HG03060 (cell line): ENCODE data around the gene PRPH2.
A peak's percentile ranks its signal among the peaks of the same experiment; 100 is the strongest.
"Not testable (repeated sequence)": the region's sequence is repeated elsewhere in the genome, so short reads cannot be mapped to it uniquely, and the experiment has no call there.

ENCODE experiments used
- ATAC-seq: cut with Tn5 transposase; IDR thresholded peaks from one replicate; pipeline ENCODE4 v1.9.1; 2021; ENCODE audit warnings: low read depth, moderate number of reproducible peaks; ENCODE audit not compliant: unreplicated experiment

The PRPH2 gene

GRCh38 chr6:42742116-42742894 is 19.9 kb upstream of the PRPH2 start:
- no peak for ATAC-seq

GRCh38 chr6:42740725-42741124 is 18.3 kb upstream of the PRPH2 start:
- no peak for ATAC-seq

DNA sequence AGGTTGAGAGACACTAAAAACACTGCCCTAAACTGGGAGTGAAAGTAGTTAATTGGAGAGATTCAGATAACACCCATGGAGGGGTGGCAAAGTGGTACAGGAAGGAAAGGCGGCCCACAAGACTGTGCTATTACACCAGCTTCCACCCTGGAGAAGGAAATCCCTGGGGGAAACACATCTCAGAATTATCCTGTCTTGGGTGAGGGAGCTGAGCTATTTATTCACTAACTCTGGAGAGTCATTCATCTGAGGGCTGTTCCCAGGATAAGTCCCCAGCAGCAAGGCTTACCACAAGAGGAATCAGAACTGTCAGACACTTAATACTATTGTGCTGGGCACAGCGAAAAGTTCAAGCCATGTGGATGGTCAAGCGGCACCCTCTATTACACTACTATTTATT is 13.6 kb upstream of the PRPH2 start:
- ATAC-seq: no peak

DNA sequence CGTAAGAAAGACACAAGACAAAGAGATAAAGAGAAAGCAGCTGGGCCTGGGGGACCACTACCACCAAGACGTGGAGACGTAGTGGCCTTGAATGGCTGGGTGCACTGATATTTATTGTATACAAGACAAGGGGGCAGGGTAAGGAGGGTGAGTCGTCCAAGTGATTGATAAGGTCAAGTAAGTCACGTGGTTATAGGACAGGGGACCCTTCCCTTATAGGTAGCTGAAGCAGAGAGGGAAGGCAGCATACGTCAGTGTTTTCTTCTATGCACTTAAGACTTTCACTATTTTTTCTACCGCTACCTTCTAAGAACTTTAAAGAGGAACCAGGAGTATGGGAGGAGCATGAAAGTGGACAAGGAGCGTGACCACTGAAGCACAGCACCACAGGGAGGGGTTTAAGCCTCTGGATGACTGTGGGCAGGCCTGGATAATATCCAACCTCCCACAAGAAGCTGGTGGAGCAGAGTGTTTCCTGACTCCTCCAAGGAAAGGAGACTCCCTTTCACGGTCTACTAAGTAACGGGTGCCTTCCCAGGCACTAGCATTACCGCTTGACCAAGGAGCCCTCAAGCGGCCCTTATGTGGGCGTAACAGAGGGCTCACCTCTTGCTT is 11.6 kb upstream of the PRPH2 start:
- ATAC-seq: not testable (repeated sequence)

DNA sequence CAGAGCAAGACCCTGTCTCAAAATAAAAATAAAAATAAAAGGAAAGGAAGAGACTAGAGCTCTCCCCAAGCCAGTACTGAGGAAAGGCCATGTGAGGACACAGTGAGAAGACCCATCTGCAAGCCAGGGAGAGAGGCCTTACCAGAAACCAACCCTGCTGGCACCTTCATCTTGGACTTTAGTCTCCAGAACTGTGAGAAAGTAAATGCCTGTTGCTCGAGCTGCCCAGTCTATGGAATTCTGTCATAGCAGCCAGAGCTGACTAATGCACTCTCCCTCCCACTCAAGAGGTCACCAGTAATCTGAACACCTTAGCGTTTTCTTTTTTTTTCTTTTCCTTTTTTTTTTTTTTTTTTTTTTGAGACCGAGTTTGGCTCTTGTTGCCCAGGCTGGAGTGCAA is 7.3 kb upstream of the PRPH2 start:
- ATAC-seq: no peak

GRCh38 chr6:42727627-42728026 is 5.2 kb upstream of the PRPH2 start:
- no peak for ATAC-seq

GRCh38 chr6:42727087-42727611 is 4.8 kb upstream of the PRPH2 start:
- ATAC-seq: no peak

DNA sequence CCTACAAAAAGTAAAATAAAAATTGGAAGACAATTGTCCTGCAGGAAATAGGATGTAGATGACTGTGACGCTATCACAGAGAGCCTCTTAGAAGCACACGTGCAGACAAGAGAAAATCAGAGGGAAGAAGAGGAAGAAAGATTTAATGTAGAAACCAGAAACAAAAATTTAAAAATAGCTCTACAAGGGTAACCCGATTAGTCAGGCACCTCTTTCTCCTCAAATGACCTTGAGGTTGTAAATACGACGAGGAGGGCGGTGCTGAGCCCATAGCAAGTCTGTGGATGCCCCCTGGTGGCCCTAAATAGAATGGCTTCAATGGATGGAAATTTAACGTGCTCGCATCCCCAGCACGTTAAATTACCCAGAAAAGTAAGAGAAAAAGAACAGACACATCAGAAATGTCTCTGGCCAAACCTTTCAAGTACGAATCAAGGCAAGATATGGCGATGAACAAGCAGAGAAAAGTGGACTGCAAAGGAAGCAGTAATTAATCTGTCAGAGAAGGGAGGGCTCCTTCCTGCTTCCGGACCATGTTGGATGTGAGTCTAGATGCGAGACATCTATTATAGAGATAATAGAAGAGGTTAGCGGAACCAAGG is 4.2 kb upstream of the PRPH2 start:
- peak; percentile 72 for ATAC-seq

GRCh38 chr6:42726026-42726425 is 3.6 kb upstream of the PRPH2 start:
- ATAC-seq: no peak

DNA sequence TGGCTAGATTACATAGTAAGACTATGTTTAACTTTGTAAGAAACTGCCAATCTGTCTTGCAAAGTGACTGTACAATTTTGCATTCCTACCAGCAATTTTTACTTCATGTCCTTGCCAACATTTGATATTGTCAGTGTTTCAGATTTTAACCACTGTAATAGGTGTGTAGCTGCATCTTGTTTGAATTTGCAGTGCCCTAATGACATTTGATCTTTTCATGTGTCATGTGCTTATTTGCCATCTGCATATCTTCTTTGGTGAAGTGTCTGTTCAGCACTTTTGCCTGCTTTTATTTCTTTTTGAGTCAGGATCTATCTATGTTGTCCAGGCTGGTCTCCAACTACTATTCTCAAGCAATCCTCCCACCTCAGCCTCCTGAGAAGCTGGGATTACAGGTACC is 2.4 kb upstream of the PRPH2 start:
- no peak for ATAC-seq

DNA sequence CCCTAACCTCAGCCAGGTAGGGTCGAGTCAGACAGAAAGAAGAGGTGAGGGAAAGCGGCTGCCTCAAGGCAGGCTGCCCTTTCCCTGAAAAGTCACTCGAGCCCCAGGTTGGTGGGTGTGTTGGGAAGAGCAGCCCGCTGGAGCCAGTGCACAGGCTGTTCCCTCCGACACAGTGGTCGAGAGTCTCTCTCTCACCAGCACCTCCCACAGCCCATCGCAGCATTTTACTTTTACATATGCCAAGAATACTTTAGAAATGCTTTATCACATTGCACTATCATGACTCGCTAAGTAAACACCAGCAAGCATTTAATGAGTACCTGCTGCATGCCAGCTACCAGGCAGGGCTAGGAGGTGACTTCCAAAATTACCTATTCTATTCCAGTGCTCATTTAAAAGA is 1.7 kb downstream of the PRPH2 start:
- no peak for ATAC-seq

DNA sequence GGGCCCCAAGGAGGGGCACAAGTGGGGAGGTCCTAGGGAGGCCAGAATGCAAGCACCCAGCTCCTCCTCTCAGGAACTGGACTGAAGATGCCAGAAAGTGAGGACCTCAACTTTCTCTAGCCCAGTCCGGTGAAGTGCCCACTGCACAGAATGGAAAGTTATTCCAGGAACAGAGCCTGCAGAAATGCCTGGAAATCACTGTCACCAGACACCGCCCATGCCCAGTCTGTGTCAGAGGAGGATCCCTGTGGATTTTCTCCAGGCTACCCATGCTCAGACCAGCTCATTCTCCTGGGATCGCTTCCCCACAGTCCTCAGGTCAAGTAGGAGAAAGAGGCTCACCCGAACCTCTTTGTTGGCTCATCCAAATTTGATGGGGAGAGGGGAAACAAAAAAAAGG is 6.5 kb downstream of the PRPH2 start:
- ATAC-seq: no peak

DNA sequence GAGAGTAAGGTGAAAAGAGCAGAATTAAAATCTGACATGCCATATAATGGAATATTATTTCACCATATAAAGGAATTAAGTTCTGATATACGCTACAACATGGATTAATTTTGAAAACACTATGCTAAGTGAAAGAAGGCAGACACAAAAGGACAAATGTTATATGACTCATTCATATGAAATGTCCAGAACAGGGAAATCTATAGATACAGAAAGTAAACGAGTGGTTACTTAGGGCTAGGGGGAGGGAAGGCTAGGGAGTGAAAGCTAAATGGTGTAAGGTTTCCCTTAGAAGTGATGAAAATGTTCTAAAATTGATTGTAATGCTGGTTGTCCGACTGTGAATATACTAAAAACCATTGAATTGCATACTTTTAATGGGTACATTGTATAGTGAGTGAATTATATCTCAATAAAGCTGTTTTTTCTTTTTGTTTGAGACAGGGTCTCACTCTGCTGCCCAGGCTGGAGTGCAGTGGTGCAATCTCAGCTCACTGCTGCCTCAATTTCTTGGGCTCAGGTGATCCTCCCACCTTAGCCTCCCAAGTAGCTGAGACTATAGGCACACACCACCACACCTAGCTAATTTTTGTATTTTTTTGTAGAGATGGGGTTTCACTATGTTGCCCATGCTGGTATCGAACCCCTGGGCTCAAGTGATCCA is 8.2 kb downstream of the PRPH2 start:
- no peak for ATAC-seq

DNA sequence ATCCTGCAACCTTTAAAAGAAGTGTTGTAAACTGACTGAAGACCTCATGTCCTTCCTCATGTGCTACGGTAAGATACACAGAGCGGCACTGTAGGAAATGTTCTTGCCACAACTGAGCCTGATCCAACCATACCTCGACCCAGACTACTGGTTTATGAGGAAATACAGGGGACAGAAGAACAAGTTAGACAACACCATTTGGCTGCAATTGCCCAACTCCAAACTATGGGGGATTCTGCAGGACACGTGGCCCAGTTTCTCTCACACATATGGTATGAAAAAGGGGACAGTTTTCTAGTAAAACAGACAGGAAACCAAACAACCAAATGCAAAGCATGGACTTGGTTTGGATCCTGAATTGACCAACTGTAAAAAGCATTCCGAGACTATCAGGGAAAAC is 10.5 kb downstream of the PRPH2 start:
- no peak for ATAC-seq

DNA sequence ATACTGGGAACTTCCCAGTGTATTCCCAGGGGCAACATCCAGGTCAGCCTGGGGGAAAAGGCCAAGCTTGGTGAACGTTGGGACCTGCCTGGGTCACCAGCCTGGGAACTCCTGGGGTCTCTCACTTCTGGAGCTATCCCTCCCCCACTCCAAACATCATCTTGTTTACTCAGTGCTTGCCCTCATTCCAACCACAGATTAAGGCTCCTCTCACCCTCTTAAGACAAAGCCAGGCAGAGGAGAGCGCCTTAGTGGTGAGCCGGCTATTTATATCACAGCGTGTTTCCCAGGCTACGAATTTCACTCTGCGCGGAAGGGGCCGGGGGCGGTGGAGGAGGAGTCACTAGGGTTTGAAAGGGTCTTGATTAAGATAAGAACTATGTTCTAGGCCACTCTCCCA is 12.1 kb downstream of the PRPH2 start:
- ATAC-seq: no peak

DNA sequence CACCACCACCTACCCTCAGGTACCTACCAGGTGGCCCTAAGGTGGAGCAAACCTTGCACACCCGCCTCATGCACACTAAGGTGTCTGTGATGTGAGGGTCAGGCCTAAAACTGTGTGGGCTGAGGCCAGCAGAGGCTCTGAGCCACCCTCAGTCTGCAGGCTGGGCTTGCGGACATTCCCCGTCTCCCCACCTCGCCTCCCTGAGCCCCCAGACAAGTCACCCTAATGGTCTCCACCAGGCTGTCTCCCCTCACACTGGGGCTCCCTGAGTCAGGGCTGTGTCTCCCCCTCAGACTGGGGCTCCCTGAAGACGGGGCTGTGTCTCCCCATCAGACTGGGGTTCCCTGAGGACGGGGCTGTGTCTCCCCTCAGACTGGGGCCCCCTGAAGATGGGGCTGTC is 12.5 kb downstream of the PRPH2 start:
- ATAC-seq: no peak

DNA sequence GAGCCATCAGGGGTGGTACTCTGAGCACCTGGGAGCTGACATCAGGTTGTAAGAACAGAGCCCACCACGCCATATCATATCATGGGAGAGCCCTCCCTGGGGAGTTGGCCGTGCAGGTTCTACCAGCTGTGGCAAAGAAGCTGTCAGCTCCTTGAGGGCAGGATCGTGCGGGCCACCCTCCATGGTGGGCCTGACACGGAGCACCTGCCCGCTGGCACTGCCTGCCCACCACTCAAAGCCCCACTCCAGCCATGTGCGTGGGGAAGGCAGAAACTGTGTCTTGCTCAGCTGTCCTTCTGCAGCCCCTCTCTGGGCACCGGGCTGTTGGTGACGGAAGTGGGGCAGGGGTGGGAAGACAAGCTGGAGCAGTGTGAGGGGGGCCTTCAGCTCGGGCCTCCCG is 14.3 kb downstream of the PRPH2 start:
- no peak for ATAC-seq

DNA sequence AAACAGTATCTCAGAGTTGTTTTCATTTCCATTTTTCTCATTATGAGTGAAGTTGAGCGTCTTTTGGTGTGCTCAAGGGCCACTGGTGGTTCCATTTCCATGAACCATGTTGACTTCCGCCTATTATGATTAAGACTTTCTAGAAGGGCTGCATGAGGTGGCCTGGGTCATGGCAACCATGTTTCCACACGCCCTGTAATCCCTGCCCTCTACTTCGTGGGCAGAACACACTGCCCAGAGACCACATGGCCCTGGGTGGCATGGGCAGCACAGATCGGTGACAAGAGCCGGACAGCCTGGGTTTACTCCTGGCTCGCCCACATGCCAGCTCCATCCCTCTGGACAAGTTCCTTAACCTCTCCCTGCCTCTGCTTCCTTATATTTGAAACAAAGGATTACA is 14.8 kb downstream of the PRPH2 start:
- no peak for ATAC-seq

DNA sequence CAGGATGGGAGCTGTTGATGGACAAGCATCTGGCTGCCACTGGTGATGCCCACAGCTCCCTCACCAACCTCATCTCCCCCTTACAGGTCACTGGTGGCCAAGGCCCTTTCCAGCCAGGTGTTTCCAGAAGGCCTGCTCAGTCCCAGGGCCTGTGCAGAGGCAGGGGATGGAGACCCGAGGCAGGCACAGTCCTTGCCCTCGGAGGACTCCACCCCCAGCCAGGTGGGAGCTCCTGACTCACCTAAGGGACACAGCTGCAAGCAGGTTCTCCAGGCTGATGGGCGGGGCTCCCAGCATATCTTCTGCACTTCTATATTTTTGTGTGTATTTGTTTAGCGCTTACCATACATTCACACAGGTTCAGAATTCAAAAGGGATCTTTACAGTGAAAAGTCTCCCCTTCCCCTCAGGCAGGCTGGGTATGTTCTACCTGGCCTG is 17.4 kb downstream of the PRPH2 start:
- ATAC-seq: no peak

- ATAC-seq: no peak
Measured at GRCh38 chr6:42704251-42704936, 18.0 kb downstream of the PRPH2 start.

DNA sequence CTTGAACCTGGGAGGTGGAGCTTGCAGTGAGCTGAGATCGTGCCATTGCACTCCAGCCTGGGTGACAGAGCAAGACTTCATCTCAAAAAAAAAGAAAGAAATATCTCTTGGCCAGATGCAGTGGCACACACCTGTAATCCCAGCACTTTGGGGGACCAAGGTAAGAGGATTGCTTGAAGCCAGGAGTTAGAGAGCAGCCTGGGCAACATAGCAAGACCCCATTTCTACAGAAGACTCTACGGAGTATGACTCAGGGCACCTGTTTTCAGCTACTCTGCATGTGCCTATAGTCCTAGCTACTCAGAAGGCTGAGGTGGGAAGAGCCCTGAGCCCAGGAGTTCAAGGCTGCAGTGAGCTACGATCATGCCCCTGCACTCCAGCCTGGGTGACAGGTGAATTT is 19.6 kb downstream of the PRPH2 start:
- not testable (repeated sequence) for ATAC-seq
